ENCODE results near the gene TELO2. TPM values are rescaled to one million over a fixed set of nuclear protein-coding genes. Genes with fewer than 3 reads are reported as not detected.

TELO2 gene
- total RNA-seq, 1 donor from 2014 or later, result 77.2 TPM

- no peaks in the 10 kb centered on the region for H3K4me1 Mint-ChIP-seq (ENCODE audit: low read depth)
- no peak overlapping the region for H3K27ac Mint-ChIP-seq
- no peaks in the 10 kb centered on the region for H3K9me3 Mint-ChIP-seq (ENCODE audit: low read depth)
- DNase-seq (ENCODE audit: low spot score, unreplicated experiment), result no peak
- H3K4me3 Mint-ChIP-seq (ENCODE audit: low read depth), result no peak overlapping the region
- H3K27me3 Mint-ChIP-seq, result no peaks in the 10 kb centered on the region
- no peak for TF ChIP-seq CTCF (IDR thresholded peaks at IDR 0.05; ENCODE audit: unreplicated experiment)
- peaks cover 24% of the 10 kb centered on the region for H3K36me3 Mint-ChIP-seq (ENCODE audit: insufficient read depth)
Measured at GRCh38 chr16:1554826-1555445, 61.8 kb downstream of the TELO2 start.

GRCh38 chr16:1556254-1556653 is 63.1 kb downstream of the TELO2 start:
- DNase-seq (ENCODE audit: low spot score, unreplicated experiment), result no peak
- H3K27ac Mint-ChIP-seq, result no peak overlapping the region
- H3K4me1 Mint-ChIP-seq (ENCODE audit: low read depth), result no peaks in the 10 kb centered on the region
- H3K9me3 Mint-ChIP-seq (ENCODE audit: low read depth), result no peaks in the 10 kb centered on the region
- no peaks in the 10 kb centered on the region for H3K27me3 Mint-ChIP-seq
- TF ChIP-seq CTCF (IDR thresholded peaks at IDR 0.05; ENCODE audit: unreplicated experiment), result no peak
- no peak overlapping the region for H3K4me3 Mint-ChIP-seq (ENCODE audit: low read depth)
- peaks cover 24% of the 10 kb centered on the region for H3K36me3 Mint-ChIP-seq (ENCODE audit: insufficient read depth)

GRCh38 chr16:1557074-1557473 is 63.9 kb downstream of the TELO2 start:
- Mint-ChIP-seq H3K36me3 (ENCODE audit: insufficient read depth) (peaks cover 30% of the 10 kb centered on the region), H3K27me3 (no peaks in the 10 kb centered on the region), H3K9me3 (ENCODE audit: low read depth) (no peaks in the 10 kb centered on the region), H3K27ac (no peak overlapping the region), H3K4me1 (ENCODE audit: low read depth) (no peaks in the 10 kb centered on the region), H3K4me3 (ENCODE audit: low read depth) (no peak overlapping the region)
- TF ChIP-seq CTCF (IDR thresholded peaks at IDR 0.05; ENCODE audit: unreplicated experiment), result no peak
- DNase-seq (ENCODE audit: low spot score, unreplicated experiment), result no peak

GRCh38 chr16:1557576-1557975 is 64.4 kb downstream of the TELO2 start:
- H3K4me1 Mint-ChIP-seq (ENCODE audit: low read depth), result no peaks in the 10 kb centered on the region
- H3K9me3 Mint-ChIP-seq (ENCODE audit: low read depth), result no peaks in the 10 kb centered on the region
- peaks cover 28% of the 10 kb centered on the region for H3K36me3 Mint-ChIP-seq (ENCODE audit: insufficient read depth)
- H3K4me3 Mint-ChIP-seq (ENCODE audit: low read depth), result no peak overlapping the region
- H3K27ac Mint-ChIP-seq, result no peak overlapping the region
- no peak for TF ChIP-seq CTCF (IDR thresholded peaks at IDR 0.05; ENCODE audit: unreplicated experiment)
- DNase-seq (ENCODE audit: low spot score, unreplicated experiment), result no peak
- no peaks in the 10 kb centered on the region for H3K27me3 Mint-ChIP-seq

GRCh38 chr16:1559446-1559975 is 66.4 kb downstream of the TELO2 start:
- Mint-ChIP-seq H3K4me3 (ENCODE audit: low read depth) (no peak overlapping the region), H3K36me3 (ENCODE audit: insufficient read depth) (peaks cover 24% of the 10 kb centered on the region), H3K4me1 (ENCODE audit: low read depth) (no peaks in the 10 kb centered on the region), H3K27ac (no peak overlapping the region), H3K27me3 (no peaks in the 10 kb centered on the region), H3K9me3 (ENCODE audit: low read depth) (no peaks in the 10 kb centered on the region)
- no peak for TF ChIP-seq CTCF (IDR thresholded peaks at IDR 0.05; ENCODE audit: unreplicated experiment)
- no peak for DNase-seq (ENCODE audit: low spot score, unreplicated experiment)

Other genes with a start within 250 kb of the TELO2 start
- not detected in 2 replicates for gene TPSD1, start 237.3 kb upstream of the TELO2 start, total RNA-seq
- 211 and 212 TPM in 2 replicates for gene UBE2I, start 183.7 kb upstream of the TELO2 start, total RNA-seq
- gene BAIAP3, start 159.7 kb upstream of the TELO2 start, total RNA-seq, result 17.5 and 18.2 TPM in 2 replicates
- 52.6 and 56.8 TPM in 2 replicates for gene TSR3, start 141.5 kb upstream of the TELO2 start, total RNA-seq
- 49.7 and 51.7 TPM in 2 replicates for gene GNPTG, start 141.4 kb upstream of the TELO2 start, total RNA-seq
- 31.5 and 33.1 TPM in 2 replicates for gene UNKL, start 78.7 kb upstream of the TELO2 start, total RNA-seq
- 10.8 and 11.3 TPM in 2 replicates for gene UQCC4, start 72.6 kb upstream of the TELO2 start, total RNA-seq
- 7.1 and 7.6 TPM in 2 replicates for gene PERCC1, start 62.3 kb upstream of the TELO2 start, total RNA-seq
- 4.8 and 5.7 TPM in 2 replicates for gene CCDC154, start 48.8 kb upstream of the TELO2 start, total RNA-seq
- gene CLCN7, start 18.3 kb upstream of the TELO2 start, total RNA-seq, result 85.3 and 89.4 TPM in 2 replicates
- not detected in 2 replicates for gene PTX4, start 4.4 kb upstream of the TELO2 start, total RNA-seq
- not detected in 2 replicates for gene TMEM204, start 40.3 kb downstream of the TELO2 start, total RNA-seq
- gene IFT140, start 118.7 kb downstream of the TELO2 start, total RNA-seq, result 75.2 and 85.3 TPM in 2 replicates
- 58.3 and 61.3 TPM in 2 replicates for gene CRAMP1, start 119.0 kb downstream of the TELO2 start, total RNA-seq
- gene JPT2, start 184.9 kb downstream of the TELO2 start, total RNA-seq, result 141 and 146 TPM in 2 replicates
- gene MAPK8IP3, start 212.8 kb downstream of the TELO2 start, total RNA-seq, result 153 and 157 TPM in 2 replicates

Measured in progenitor cell of endocrine pancreas (in vitro differentiated cells).